Spleen (tissue), 11 donors: ENCODE data around the gene CLEC16A. TPM values are rescaled to one million over a fixed set of nuclear protein-coding genes. Genes with fewer than 3 reads are reported as not detected.

ENCODE experiments used
- DNase-seq: peaks from one replicate; pipeline ENCODE4 v3.0.0-alpha.2; 2020
- H3K27ac ChIP-seq, 8 donors: fragments of 200-600 bp; sonication (generic) in 7 of 8; 1 replicate in 4 of 8; 2 replicates in 4 of 8; pipeline versions ENCODE4 v1.5.0 to v1.8.0; 2016 to 2021; ENCODE audit warnings: inconsistent platforms in 4 of 8, mild to moderate bottlenecking in 4 of 8, moderate library complexity in 1 of 8
- H3K27me3 ChIP-seq, 7 donors: fragments of 200-600 bp; sonication (generic) in 6 of 7; replicated peaks in 1 of 7; 1 replicate in 4 of 7; 2 replicates in 3 of 7; pipeline versions ENCODE4 v1.5.0 to v1.8.0; 2016 to 2021; ENCODE audit warnings: inconsistent platforms in 3 of 7, mild to moderate bottlenecking in 1 of 7
- H3K36me3 ChIP-seq, 6 donors: fragments of 200-600 bp; sonication (generic) in 5 of 6; 1 replicate in 4 of 6; 2 replicates in 2 of 6; pipeline versions ENCODE4 v1.5.0 to v1.8.0; 2016 to 2021; ENCODE audit warnings: inconsistent platforms in 2 of 6
- H3K4me1 ChIP-seq, 6 donors: fragments of 200-600 bp; sonication (generic) in 5 of 6; 1 replicate in 3 of 6; 2 replicates in 3 of 6; pipeline versions ENCODE4 v1.5.0 to v1.8.0; 2016 to 2021; ENCODE audit warnings: inconsistent platforms in 3 of 6
- H3K4me3 ChIP-seq, 8 donors: fragments of 200-600 bp; sonication (generic) in 7 of 8; 1 replicate in 4 of 8; 2 replicates in 4 of 8; pipeline versions ENCODE4 v1.5.0 to v1.8.0; 2016 to 2021; ENCODE audit warnings: inconsistent platforms in 4 of 8, mild to moderate bottlenecking in 4 of 8, moderate library complexity in 2 of 8
- H3K9me3 ChIP-seq, 8 donors: fragments of 200-600 bp; sonication (generic) in 7 of 8; 1 replicate in 4 of 8; 2 replicates in 4 of 8; pipeline versions ENCODE4 v1.5.0 to v1.8.0; 2016 to 2021; ENCODE audit warnings: inconsistent platforms in 4 of 8
- POLR2A ChIP-seq, 3 donors: fragments of 450-650 bp; IDR thresholded peaks; one replicate each; pipeline ENCODE4 v1.5.1; 2017; ENCODE audit warnings: antibody characterized with exemption in 3 of 3, mild to moderate bottlenecking in 1 of 3
- POLR2AphosphoS5 ChIP-seq, 3 donors: sonication (generic); formaldehyde crosslinking; IDR thresholded peaks; one replicate each; pipeline ENCODE4 v1.5.1; 2017; ENCODE audit warnings: antibody characterized with exemption in 3 of 3
- WGBS, 5 donors: extraction: QIAGEN DNeasy Blood & Tissue Kit in 3 of 5; methylation state at CpG; one replicate each; pipeline versions ENCODE4 v1.1.5 to v1.1.7; 2013 to 2018; 5-methylcytosine and 5-hydroxymethylcytosine counted together
- intact Hi-C: fragments of 100-400 bp; cut with DNase I; formaldehyde crosslinking; loops from one replicate; pipeline ENCODE4 v1.15.0; 2023; ENCODE audit warnings: low total_unique reads
- polyA plus RNA-seq, 3 donors: library from polyadenylated mRNA; stranded (reverse); fragments of 200-250 nt; gene quantifications; one replicate each; pipeline ENCODE4 v1.2.1, GENCODE V29; 2013
- total RNA-seq, 7 donors: library from RNA; depleted of rRNA in 3 of 7; stranded (reverse); fragments of >200 nt in 3 of 7; fragmentation: NEBNext Ultra II Directional in 4 of 7; extraction: Animal tissue kit (Norgen Biotek cat#: 25700) in 4 of 7; gene quantifications; one replicate each; pipeline versions ENCODE4 v1.1.0 to v1.2.1, GENCODE V29; 2016 to 2021
- TF ChIP-seq, protein P1 (sequence below), 11 experiments: fragments of 200-600 bp in 7 of 11; fragments of 450-650 bp in 4 of 11; sonication (generic) in 4 of 11; IDR thresholded peaks in 8 of 11; conservative IDR thresholded peaks in 3 of 11; 1 replicate in 7 of 11; 2 replicates in 4 of 11; pipeline versions ENCODE4 v1.4.0 to v1.8.0; 2016 to 2021; ENCODE audit warnings: antibody characterized with exemption in 11 of 11, inconsistent platforms in 4 of 11, mild to moderate bottlenecking in 1 of 11
- donor health status: healthy with polysubstance abuse.
- donor health status: DM: no; HTN: no; CAD: no; lungs with moderate emphysema.
- donor health status: DM: no; HTN: no; CAD: no.
- donor health status: Bipolar disorder and iron deficiency.
- donor health status: healthy.
- donor health status: DM: no; HTN: no; CAD: no.
- donor health status: DM: yes; HTN: yes; CAD: no.

Gene CLEC16A
- total and polyA plus RNA-seq, 10 donors, result 7.3 to 54.6 (median 35.1) TPM

DNA sequence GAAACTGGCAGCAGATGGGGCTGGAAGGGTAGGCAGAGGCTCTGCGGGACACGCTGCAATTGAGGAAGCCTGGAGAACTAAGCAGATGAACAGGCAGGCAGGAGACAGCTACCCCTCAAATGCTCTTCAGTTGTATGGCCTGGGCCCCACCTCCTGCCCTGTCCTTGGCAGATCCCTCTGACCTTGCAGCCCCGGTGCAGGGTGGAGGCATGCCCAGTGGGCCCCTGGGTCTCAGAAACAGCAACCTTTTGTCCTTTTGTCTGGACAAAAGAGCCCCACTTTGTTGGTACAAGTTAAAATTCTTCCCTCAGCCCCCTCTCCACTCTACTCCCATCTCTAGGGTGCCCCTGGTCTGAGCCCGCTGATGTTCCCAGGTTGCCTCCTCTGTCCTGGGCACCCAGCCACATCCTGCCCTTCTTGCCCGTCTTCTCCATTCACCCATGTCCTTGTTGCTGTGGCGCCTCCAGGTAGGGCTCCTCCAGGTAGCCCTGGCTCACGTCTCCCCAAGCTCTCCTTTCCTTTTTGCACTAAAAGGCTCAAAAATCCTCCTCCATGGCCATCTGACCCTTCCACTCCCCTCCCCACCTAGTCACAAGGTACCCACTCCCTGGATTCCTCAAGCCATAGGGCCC lies 136.8 kb downstream of the CLEC16A start:
- Histone ChIP-seq H3K27me3 (no peaks in the 10 kb centered on the region), H3K4me1 (peaks cover 22 to 64% (median 52%) of the 10 kb centered on the region in 6 donors), H3K27ac (peak overlapping the region in 6 of 8 donors; percentile 38 to 90 (median 76)), H3K9me3 (no peaks in the 10 kb centered on the region), H3K36me3 (peaks cover 0 to 89% (median 4%) of the 10 kb centered on the region in 6 donors), H3K4me3 (no peak overlapping the region)
- TF ChIP-seq POLR2AphosphoS5 (IDR thresholded peaks at IDR 0.05), result no peak
- TF ChIP-seq, protein P1, sequence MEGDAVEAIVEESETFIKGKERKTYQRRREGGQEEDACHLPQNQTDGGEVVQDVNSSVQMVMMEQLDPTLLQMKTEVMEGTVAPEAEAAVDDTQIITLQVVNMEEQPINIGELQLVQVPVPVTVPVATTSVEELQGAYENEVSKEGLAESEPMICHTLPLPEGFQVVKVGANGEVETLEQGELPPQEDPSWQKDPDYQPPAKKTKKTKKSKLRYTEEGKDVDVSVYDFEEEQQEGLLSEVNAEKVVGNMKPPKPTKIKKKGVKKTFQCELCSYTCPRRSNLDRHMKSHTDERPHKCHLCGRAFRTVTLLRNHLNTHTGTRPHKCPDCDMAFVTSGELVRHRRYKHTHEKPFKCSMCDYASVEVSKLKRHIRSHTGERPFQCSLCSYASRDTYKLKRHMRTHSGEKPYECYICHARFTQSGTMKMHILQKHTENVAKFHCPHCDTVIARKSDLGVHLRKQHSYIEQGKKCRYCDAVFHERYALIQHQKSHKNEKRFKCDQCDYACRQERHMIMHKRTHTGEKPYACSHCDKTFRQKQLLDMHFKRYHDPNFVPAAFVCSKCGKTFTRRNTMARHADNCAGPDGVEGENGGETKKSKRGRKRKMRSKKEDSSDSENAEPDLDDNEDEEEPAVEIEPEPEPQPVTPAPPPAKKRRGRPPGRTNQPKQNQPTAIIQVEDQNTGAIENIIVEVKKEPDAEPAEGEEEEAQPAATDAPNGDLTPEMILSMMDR (IDR thresholded peaks at IDR 0.05 in 8 of 11, conservative IDR thresholded peaks at IDR 0.05 in 3 of 11), result no peak
- no peak for TF ChIP-seq POLR2A (IDR thresholded peaks at IDR 0.05)
- no peak for DNase-seq
- 88 to 96% (median 94%) methylated on average over 7 of the region's 7 CpGs for WGBS, 5 donors
- intact Hi-C loops, result no loop called here

DNA sequence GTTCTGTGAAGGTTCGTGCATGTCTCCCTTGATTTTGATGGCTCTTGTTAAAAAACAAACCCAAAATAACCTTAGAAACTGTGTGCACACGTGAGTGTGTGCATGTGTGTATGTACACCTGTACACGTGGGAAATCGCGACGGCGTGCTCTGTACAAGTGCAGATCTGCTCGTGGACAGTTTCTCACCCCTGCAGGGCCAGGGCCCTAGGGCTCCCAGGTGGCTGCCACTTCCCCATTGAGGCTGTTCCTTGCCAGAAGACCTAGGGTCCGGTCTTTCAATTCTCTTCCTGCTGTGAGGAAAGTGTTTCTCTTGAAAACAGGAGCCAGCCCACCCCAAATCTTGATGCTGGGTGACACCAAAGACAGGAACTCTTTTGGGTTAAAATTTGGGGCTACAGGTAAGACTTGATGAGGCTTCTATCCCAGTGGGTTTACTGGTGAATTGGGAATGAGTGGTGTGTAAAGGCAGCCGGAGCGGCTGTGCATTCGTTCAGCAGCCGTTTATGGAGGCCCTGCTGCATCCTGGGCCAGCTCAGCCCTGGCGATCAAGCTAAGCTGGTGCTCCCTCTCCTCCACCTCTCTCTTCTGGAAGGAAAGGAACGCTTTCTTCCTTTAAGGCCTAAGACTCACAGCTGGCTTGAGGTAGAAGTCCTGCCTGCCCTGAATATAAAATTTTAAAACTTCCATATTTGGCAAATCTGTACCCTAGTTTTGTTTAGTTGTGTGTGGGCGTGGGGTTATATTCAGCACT lies 137.9 kb downstream of the CLEC16A start:
- intact Hi-C loops, result no loop called here
- peaks cover 20 to 57% (median 42%) of the 10 kb centered on the region in 6 donors for H3K4me1 ChIP-seq
- WGBS, 5 donors, result 90 to 94% (median 91%) methylated on average over 16 of the region's 16 CpGs
- no peak for DNase-seq
- H3K36me3 ChIP-seq, result peaks cover 0 to 89% (median 4%) of the 10 kb centered on the region in 6 donors
- TF ChIP-seq POLR2AphosphoS5 (IDR thresholded peaks at IDR 0.05) (no peak), POLR2A (IDR thresholded peaks at IDR 0.05) (no peak)
- TF ChIP-seq, protein P1 (IDR thresholded peaks at IDR 0.05 in 8 of 11, conservative IDR thresholded peaks at IDR 0.05 in 3 of 11), result no peak
- no peak overlapping the region for H3K4me3 ChIP-seq
- H3K27ac ChIP-seq, result peak overlapping the region in 1 of 8 donors; percentile 90
- no peaks in the 10 kb centered on the region for H3K9me3 ChIP-seq
- no peaks in the 10 kb centered on the region for H3K27me3 ChIP-seq

DNA sequence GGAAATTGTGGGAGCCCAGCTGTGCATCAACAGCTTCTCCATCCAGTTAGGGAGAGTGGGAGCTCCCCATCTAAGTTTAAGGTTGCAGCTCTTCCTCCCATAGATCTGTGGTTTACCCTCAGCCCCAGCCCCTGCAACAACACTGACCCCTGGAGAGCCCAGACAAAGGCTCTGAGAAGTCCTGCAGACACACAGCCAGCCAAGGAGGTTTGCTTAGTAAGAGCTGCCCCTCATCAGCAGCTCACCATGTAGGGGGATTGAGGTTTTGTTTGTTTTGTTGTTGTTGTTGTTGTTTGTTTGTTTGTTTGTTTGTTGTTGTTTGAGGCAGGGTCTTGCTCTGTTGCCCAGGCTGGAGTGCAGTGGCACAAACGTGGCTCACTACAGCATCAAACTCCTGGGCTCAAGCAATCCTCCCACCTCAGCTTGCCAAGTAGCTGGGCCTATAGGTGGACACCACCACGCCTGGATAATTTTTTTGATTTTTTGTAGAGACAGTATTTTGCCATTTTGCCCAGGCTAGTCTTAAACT lies 138.6 kb downstream of the CLEC16A start:
- Histone ChIP-seq H3K36me3 (peaks cover 0 to 95% (median 4%) of the 10 kb centered on the region in 6 donors), H3K9me3 (no peaks in the 10 kb centered on the region), H3K4me3 (no peak overlapping the region), H3K27me3 (no peaks in the 10 kb centered on the region), H3K27ac (peak overlapping the region in 2 of 8 donors; percentile 39 to 90), H3K4me1 (peaks cover 20 to 57% (median 44%) of the 10 kb centered on the region in 6 donors)
- TF ChIP-seq, protein P1 (IDR thresholded peaks at IDR 0.05 in 8 of 11, conservative IDR thresholded peaks at IDR 0.05 in 3 of 11), result no peak
- TF ChIP-seq POLR2A (IDR thresholded peaks at IDR 0.05), result no peak
- TF ChIP-seq POLR2AphosphoS5 (IDR thresholded peaks at IDR 0.05), result no peak
- intact Hi-C loops, result no loop called here
- DNase-seq, result no peak
- 83 to 95% (median 89%) methylated on average over 2 of the region's 2 CpGs for WGBS, 5 donors

DNA sequence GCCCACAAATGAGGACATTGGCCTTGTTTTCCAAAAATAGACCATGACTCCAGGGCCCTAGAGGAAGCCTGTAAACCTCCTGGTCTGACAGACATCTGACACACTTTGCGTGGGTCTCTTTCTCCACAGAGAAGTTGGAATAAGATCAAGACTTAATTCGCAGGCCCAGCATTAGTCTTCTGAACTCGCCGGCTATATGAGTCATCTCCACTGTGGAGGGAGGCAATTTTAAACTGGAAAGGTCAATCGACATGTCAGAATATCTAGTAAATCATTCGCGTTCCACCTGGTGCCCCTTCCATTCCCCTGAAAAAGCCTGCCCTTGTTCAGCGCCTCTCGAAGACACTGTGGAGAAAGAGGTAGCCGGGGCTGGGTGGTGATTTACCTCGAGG lies 140.1 kb downstream of the CLEC16A start:
- 80 to 93% (median 87%) methylated on average over 11 of the region's 11 CpGs for WGBS, 5 donors
- no peaks in the 10 kb centered on the region for H3K9me3 ChIP-seq
- no peak for TF ChIP-seq POLR2AphosphoS5 (IDR thresholded peaks at IDR 0.05)
- no peak for TF ChIP-seq POLR2A (IDR thresholded peaks at IDR 0.05)
- TF ChIP-seq, protein P1 (IDR thresholded peaks at IDR 0.05 in 8 of 11, conservative IDR thresholded peaks at IDR 0.05 in 3 of 11), result no peak
- H3K4me3 ChIP-seq, result no peak overlapping the region
- no peak for DNase-seq
- peaks cover 7 to 57% (median 37%) of the 10 kb centered on the region in 6 donors for H3K4me1 ChIP-seq
- H3K27me3 ChIP-seq, result no peaks in the 10 kb centered on the region
- intact Hi-C loops, result no loop called here
- H3K36me3 ChIP-seq, result peaks cover 0 to 95% (median 4%) of the 10 kb centered on the region in 6 donors
- H3K27ac ChIP-seq, result peak overlapping the region in 6 of 8 donors; percentile 8 to 39 (median 16)
